Gastroesophageal sphincter (tissue), 3 donors: ENCODE data around the gene ZNF670.

Experiments used
- EP300 ChIP-seq: sonication (generic); formaldehyde crosslinking; IDR thresholded peaks from one replicate; pipeline ENCODE4 v1.6.1; 2017; ENCODE audit warnings: antibody characterized with exemption, mild to moderate bottlenecking
- TF ChIP-seq, protein P1 (sequence below), 4 experiments: fragments of 200-600 bp in 2 of 4; fragments of 450-650 bp in 2 of 4; sonication (generic) in 1 of 4; IDR thresholded peaks; one replicate each; pipeline ENCODE4 v1.5.1; 2017 to 2019; ENCODE audit warnings: antibody characterized with exemption in 4 of 4, mild to moderate bottlenecking in 2 of 4, moderate library complexity in 2 of 4

- TF ChIP-seq, protein P1, sequence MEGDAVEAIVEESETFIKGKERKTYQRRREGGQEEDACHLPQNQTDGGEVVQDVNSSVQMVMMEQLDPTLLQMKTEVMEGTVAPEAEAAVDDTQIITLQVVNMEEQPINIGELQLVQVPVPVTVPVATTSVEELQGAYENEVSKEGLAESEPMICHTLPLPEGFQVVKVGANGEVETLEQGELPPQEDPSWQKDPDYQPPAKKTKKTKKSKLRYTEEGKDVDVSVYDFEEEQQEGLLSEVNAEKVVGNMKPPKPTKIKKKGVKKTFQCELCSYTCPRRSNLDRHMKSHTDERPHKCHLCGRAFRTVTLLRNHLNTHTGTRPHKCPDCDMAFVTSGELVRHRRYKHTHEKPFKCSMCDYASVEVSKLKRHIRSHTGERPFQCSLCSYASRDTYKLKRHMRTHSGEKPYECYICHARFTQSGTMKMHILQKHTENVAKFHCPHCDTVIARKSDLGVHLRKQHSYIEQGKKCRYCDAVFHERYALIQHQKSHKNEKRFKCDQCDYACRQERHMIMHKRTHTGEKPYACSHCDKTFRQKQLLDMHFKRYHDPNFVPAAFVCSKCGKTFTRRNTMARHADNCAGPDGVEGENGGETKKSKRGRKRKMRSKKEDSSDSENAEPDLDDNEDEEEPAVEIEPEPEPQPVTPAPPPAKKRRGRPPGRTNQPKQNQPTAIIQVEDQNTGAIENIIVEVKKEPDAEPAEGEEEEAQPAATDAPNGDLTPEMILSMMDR (IDR thresholded peaks at IDR 0.05), result no peak
- TF ChIP-seq EP300, result no peak
These were observed 33.3 kb upstream of the ZNF670 start for GRCh38 chr1:247111700-247112478.
